MM.1S (cell line): Measurements from ENCODE around the gene AGAP1.

Experiments
- EZH2 ChIP-seq: fragments of 300-600 bp; sonication (generic); optimal IDR thresholded peaks from 2 replicates; pipeline ENCODE3; 2017; ENCODE audit warnings: low read depth, mild to moderate bottlenecking, antibody characterized with exemption, low read length, mixed read lengths
- TF ChIP-seq, protein P1 (sequence below): fragments of 300-600 bp; sonication (generic); IDR thresholded peaks from 2 replicates; pipeline ENCODE4 v1.5.1; 2016; ENCODE audit warnings: antibody characterized with exemption, low read length, mixed read lengths

DNA sequence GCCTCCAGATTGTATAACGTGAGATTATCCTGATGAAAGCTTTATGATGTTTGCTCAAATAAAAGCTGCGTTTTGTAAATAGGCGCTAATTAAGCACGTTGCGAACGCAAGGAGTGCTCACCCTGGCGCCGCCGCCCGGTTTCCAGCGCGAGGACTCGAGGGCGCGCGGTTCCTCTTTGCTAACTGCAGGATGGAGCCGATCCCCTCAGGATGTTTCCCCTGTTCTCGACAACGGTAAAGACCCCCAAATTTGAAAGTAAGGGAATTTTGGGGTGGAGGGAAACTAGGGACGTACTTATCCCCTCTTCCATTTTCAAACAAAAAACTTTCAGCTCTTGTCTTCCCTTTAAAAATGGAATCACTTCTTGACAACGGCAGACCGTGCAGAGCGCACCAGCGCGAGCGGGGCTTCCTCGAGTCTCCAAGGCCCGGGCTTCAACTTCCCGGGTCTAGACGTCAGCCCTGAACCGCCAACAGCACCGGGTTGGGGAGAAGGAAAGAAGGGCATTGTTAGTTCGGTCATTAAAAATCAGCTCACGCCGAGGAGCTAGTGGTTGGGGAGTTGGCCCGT is 675.4 kb downstream of the AGAP1 start:
- TF ChIP-seq, protein P1, sequence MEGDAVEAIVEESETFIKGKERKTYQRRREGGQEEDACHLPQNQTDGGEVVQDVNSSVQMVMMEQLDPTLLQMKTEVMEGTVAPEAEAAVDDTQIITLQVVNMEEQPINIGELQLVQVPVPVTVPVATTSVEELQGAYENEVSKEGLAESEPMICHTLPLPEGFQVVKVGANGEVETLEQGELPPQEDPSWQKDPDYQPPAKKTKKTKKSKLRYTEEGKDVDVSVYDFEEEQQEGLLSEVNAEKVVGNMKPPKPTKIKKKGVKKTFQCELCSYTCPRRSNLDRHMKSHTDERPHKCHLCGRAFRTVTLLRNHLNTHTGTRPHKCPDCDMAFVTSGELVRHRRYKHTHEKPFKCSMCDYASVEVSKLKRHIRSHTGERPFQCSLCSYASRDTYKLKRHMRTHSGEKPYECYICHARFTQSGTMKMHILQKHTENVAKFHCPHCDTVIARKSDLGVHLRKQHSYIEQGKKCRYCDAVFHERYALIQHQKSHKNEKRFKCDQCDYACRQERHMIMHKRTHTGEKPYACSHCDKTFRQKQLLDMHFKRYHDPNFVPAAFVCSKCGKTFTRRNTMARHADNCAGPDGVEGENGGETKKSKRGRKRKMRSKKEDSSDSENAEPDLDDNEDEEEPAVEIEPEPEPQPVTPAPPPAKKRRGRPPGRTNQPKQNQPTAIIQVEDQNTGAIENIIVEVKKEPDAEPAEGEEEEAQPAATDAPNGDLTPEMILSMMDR = no peak
- TF ChIP-seq EZH2 = no peak
